GM12891 (cell line): ENCODE measurements around the gene FIZ1.

ENCODE experiments used
- PAX5 ChIP-seq: IDR thresholded peaks from 2 replicates; pipeline ENCODE4 v1.6.1; 2011; ENCODE audit warnings: low read length, moderate library complexity, mild to moderate bottlenecking; ENCODE audit not compliant: insufficient read depth, severe bottlenecking
- POLR2A ChIP-seq: IDR thresholded peaks from 2 replicates; pipeline ENCODE4 v1.6.1; 2011; ENCODE audit warnings: low read depth, low read length, control low read depth
- POLR2AphosphoS5 ChIP-seq: IDR thresholded peaks from 2 replicates; pipeline ENCODE4 v1.6.1; 2011; ENCODE audit warnings: low read depth, low read length, control low read depth
- SPI1 ChIP-seq: IDR thresholded peaks from 2 replicates; pipeline ENCODE4 v1.6.1; 2011; ENCODE audit warnings: low read depth, low read length, control low read depth
- TAF1 ChIP-seq: IDR thresholded peaks from 2 replicates; pipeline ENCODE4 v1.6.1; 2011; ENCODE audit warnings: low read depth, low read length, control low read depth

GRCh38 chr19:55621205-55621672 is 21.9 kb upstream of the FIZ1 start:
- TF ChIP-seq POLR2A (peak; percentile 54), POLR2AphosphoS5 (peak; percentile 51), PAX5 (no peak), TAF1 (no peak), SPI1 (no peak)
